Transverse colon (tissue), 4 donors: ENCODE measurements around the gene HDAC4. TPM values are rescaled to one million over a fixed set of nuclear protein-coding genes. Genes with fewer than 3 reads are reported as not detected.

Experiments used
- DNase-seq: peaks from one replicate; pipeline ENCODE4 v3.0.0-alpha.2; 2019
- H3K27ac ChIP-seq, 4 donors: fragments of 200-600 bp; sonication (generic); 2 replicates each; pipeline ENCODE4 v1.5.1; 2016 to 2018; ENCODE audit warnings: inconsistent platforms in 4 of 4
- H3K27me3 ChIP-seq: fragments of 200-600 bp; sonication (generic); 2 replicates; pipeline ENCODE4 v1.5.1; 2017; ENCODE audit warnings: inconsistent platforms
- H3K36me3 ChIP-seq, 4 donors: fragments of 200-600 bp; sonication (generic); 2 replicates each; pipeline ENCODE4 v1.5.1; 2017 to 2019; ENCODE audit warnings: inconsistent platforms in 4 of 4
- H3K4me1 ChIP-seq, 4 donors: fragments of 200-600 bp; sonication (generic); 2 replicates each; pipeline ENCODE4 v1.5.1; 2017 to 2020; ENCODE audit warnings: inconsistent platforms in 4 of 4
- H3K4me3 ChIP-seq, 4 donors: fragments of 200-600 bp; sonication (generic); 1 replicate in 1 of 4; 2 replicates in 3 of 4; pipeline versions ENCODE4 v1.5.1 to v1.6.1; 2017 to 2019; ENCODE audit warnings: inconsistent platforms in 4 of 4
- H3K9me3 ChIP-seq, 2 donors: fragments of 200-600 bp; sonication (generic); 2 replicates each; pipeline ENCODE4 v1.5.1; 2017 to 2019; ENCODE audit warnings: inconsistent platforms in 2 of 2
- CTCF ChIP-seq, 5 experiments: fragments of 200-600 bp in 3 of 5; fragments of 450-650 bp in 2 of 5; sonication (generic) in 3 of 5; IDR thresholded peaks; 1 replicate in 2 of 5; 2 replicates in 3 of 5; pipeline ENCODE4 v1.5.1; 2016 to 2017; ENCODE audit warnings: antibody characterized with exemption in 5 of 5, inconsistent platforms in 3 of 5, mild to moderate bottlenecking in 2 of 5, moderate library complexity in 1 of 5
- EP300 ChIP-seq: sonication (generic); formaldehyde crosslinking; IDR thresholded peaks from one replicate; pipeline ENCODE4 v1.6.1; 2017; ENCODE audit warnings: antibody characterized with exemption, low read depth
- POLR2A ChIP-seq: fragments of 450-650 bp; IDR thresholded peaks from one replicate; pipeline ENCODE4 v1.6.1; 2016; ENCODE audit warnings: antibody characterized with exemption, mild to moderate bottlenecking, moderate library complexity
- POLR2AphosphoS5 ChIP-seq, 3 donors: sonication (generic); formaldehyde crosslinking; IDR thresholded peaks; one replicate each; pipeline ENCODE4 v1.6.1; 2016; ENCODE audit warnings: antibody characterized with exemption in 3 of 3
- WGBS, 2 donors: methylation state at CpG; one replicate each; pipeline ENCODE4 v1.1.5; 2018; ENCODE audit warnings: low coverage in 1 of 2; 5-methylcytosine and 5-hydroxymethylcytosine counted together
- in situ Hi-C, 4 donors: fragments of 200-750 bp; cut with MboI; loops; one replicate each; pipeline versions ENCODE4 v1.15.0 to v1.15.1; 2017; ENCODE audit warnings: low sequenced_read_pairs in 3 of 4, low pct_ligation_motif_present in 1 of 4, low pct_unique_long_range_greater_than_20kb in 1 of 4
- intact Hi-C: fragments of 100-400 bp; cut with DNase I; formaldehyde crosslinking; loops from one replicate; pipeline ENCODE4 v1.15.1; 2023; ENCODE audit warnings: low total_unique reads
- total RNA-seq, 4 donors: library from RNA; depleted of rRNA; stranded (reverse); fragments of >200 nt; gene quantifications; one replicate each; pipeline ENCODE4 v1.1.0, GENCODE V29; 2016

HDAC4 gene
- total RNA-seq, 4 donors from 2014 or later: 33.9 to 192 (median 112) TPM

GRCh38 chr2:239025096-239025801 is 375.6 kb downstream of the HDAC4 start:
- no peak for DNase-seq
- TF ChIP-seq CTCF (IDR thresholded peaks at IDR 0.05): no peak
- TF ChIP-seq POLR2A: no peak
- no peak for TF ChIP-seq POLR2AphosphoS5 (IDR thresholded peaks at IDR 0.05)
- TF ChIP-seq EP300: no peak
- Histone ChIP-seq H3K27ac (no peak overlapping the region), H3K4me1 (no peaks in the 10 kb centered on the region), H3K9me3 (no peaks in the 10 kb centered on the region), H3K4me3 (no peak overlapping the region), H3K36me3 (no peaks in the 10 kb centered on the region), H3K27me3 (no peaks in the 10 kb centered on the region)
- in situ Hi-C loops (loop anchor here in 1 of 4 donors (25.0 kb wide), 1 partner anchor 962 kb away; no protein-coding TSS in a partner anchor), intact Hi-C loops (no loop called here)
- 83% methylated on average over 14 of the region's 20 CpGs; no CpG with 5 or more reads in 1 of the 2 donors for WGBS, 2 donors

GRCh38 chr2:239024226-239024625 is 376.6 kb downstream of the HDAC4 start:
- intact Hi-C loops: no loop called here
- H3K4me1 ChIP-seq: no peaks in the 10 kb centered on the region

GRCh38 chr2:239022437-239023260 is 378.2 kb downstream of the HDAC4 start:
- Histone ChIP-seq H3K9me3 (no peaks in the 10 kb centered on the region), H3K27ac (no peak overlapping the region), H3K4me1 (no peaks in the 10 kb centered on the region), H3K36me3 (no peaks in the 10 kb centered on the region), H3K27me3 (no peaks in the 10 kb centered on the region), H3K4me3 (no peak overlapping the region)
- intact Hi-C loops: no loop called here
- no peak for DNase-seq
- TF ChIP-seq POLR2A: no peak
- no peak for TF ChIP-seq CTCF (IDR thresholded peaks at IDR 0.05)
- no peak for TF ChIP-seq EP300
- no peak for TF ChIP-seq POLR2AphosphoS5 (IDR thresholded peaks at IDR 0.05)
- in situ Hi-C loops: no loop called here
- WGBS, 2 donors: 79 to 91% methylated on average over 2 to 16 of the region's 16 CpGs

More at GRCh38 chr2:239024226-239024625, 376.6 kb downstream of the HDAC4 start:
- H3K9me3 ChIP-seq: no peaks in the 10 kb centered on the region
- in situ Hi-C loops: no loop called here
- no peaks in the 10 kb centered on the region for H3K36me3 ChIP-seq
- no peak overlapping the region for H3K4me3 ChIP-seq
- TF ChIP-seq CTCF (IDR thresholded peaks at IDR 0.05) (no peak), POLR2A (no peak), POLR2AphosphoS5 (IDR thresholded peaks at IDR 0.05) (no peak), EP300 (no peak)
- no peak overlapping the region for H3K27ac ChIP-seq
- no peaks in the 10 kb centered on the region for H3K27me3 ChIP-seq
- 82% methylated on average over 5 of the region's 7 CpGs; no CpG with 5 or more reads in 1 of the 2 donors for WGBS, 2 donors
- DNase-seq: no peak

- no peak for DNase-seq
- intact Hi-C loops: no loop called here
- no peaks in the 10 kb centered on the region for H3K4me1 ChIP-seq
- H3K4me3 ChIP-seq: no peak overlapping the region
- TF ChIP-seq POLR2AphosphoS5 (IDR thresholded peaks at IDR 0.05) (no peak), POLR2A (no peak), EP300 (no peak), CTCF (IDR thresholded peaks at IDR 0.05) (no peak)
- in situ Hi-C loops: no loop called here
- H3K27ac ChIP-seq: no peak overlapping the region
- H3K27me3 ChIP-seq: no peaks in the 10 kb centered on the region
- 73 to 89% methylated on average over 13 to 18 of the region's 18 CpGs for WGBS, 2 donors
- no peaks in the 10 kb centered on the region for H3K9me3 ChIP-seq
- no peaks in the 10 kb centered on the region for H3K36me3 ChIP-seq
Observed at GRCh38 chr2:239021651-239022436, 379.0 kb downstream of the HDAC4 start.
